ENCODE data around the gene JADE2. TPM values are rescaled to one million over a fixed set of nuclear protein-coding genes. Genes with fewer than 3 reads are reported as not detected.

JADE2 gene
- polyA plus RNA-seq, 2 of the 4 experiments (the other 2 are of a cell fraction) = 24.0 to 27.1 TPM

- WGBS (ENCODE audit: missing lambda C conversion rate) = 92% methylated on average over 12 of the region's 12 CpGs
- TF ChIP-seq E2F6 (IDR thresholded peaks at IDR 0.05; ENCODE audit: borderline replicate concordance, low read depth) = no peak
- peaks cover 74% of the 10 kb centered on the region for H3K4me1 ChIP-seq
- ChIA-PET POLR2A (interaction anchor here (2.5 kb wide), 1 partner anchor 39 kb away, joined by 41 read pairs; no protein-coding TSS in a partner anchor), CTCF (interaction anchor here (0.6 to 4.2 kb wide), 4 partner anchors 30 to 93 kb away, joined by 3 to 24 read pairs (median 3); partner anchors contain the start of gene CDKN2AIPNL)
- no peaks in the 10 kb centered on the region for H3K9me3 ChIP-seq
- FAIRE-seq (no peak), DNase-seq (ENCODE audit: low read depth in 1 of 2, low spot score in 1 of 2) (no peak), ATAC-seq (no peak)
- H3K4me3 ChIP-seq = no peak overlapping the region
- H3K4me2 ChIP-seq = peak overlapping the region; percentile 83; the same call in 1 of the 3 replicates
- peak overlapping the region; percentile 93 to 94 for H3K27ac ChIP-seq
Measured at GRCh38 chr5:134504629-134505300, 20.7 kb upstream of the JADE2 start.

DNA sequence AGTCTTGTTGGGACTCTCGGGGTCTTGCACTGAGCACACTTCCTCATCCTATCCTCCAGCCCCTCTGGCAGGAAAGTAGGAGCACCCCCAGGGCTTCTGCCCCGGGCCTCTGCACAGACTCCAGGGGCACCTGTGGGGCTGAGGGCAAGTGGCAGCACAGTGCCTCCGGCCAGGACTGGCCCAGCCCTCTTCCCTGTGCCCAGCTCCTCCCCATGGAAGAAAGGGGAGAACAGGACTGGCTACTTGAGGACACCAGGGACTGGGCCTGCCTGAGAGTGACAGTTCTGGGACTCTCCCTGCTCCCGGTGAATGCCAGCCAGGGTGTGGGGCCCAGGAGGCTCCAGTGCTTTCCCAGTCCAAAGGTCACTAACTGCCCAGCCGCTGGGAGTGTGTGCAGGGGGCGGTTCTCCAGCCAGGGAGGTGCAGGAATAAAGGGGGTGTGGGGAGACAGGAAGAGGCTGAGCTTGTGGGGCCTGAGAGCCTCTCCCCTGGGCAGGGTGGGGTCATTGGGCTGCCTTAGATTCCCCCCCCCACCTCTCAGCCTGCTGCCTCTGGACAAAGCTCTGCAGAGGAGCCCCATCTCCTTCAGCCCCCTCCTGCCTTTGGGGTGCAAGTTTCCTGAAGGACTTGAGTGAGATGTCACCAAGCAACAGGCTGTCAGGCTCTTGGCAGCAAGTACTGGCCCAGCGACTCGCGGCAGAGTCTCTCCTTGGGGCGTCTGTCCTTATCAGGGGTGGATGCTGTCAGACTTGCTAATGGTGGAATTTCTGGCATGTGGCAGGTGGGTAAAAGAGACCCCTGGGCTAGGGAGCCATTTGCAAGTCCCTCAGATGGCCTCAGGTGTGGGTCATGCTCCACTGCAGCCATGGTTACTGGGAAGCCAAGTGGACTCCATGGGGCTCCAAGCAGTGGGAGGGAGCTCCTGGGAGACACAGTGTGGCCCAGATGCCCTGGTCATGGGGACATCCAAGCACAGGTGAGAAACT, 19.1 kb upstream of the JADE2 start:
- ChIA-PET CTCF (interaction anchor here (0.6 to 2.1 kb wide), 18 partner anchors 10 to 526 kb away, joined by 3 to 10 read pairs (median 4); partner anchors contain the start of gene CDKN2AIPNL), POLR2A (interaction anchor here (0.5 to 3.2 kb wide), 6 partner anchors 19 to 134 kb away, joined by 3 to 53 read pairs (median 10); partner anchors contain the start of genes CDKN2AIPNL and JADE2)
- 0% methylated on average over 3 of the region's 10 CpGs for WGBS (ENCODE audit: missing lambda C conversion rate)
- peak overlapping the region; percentile 83 for H3K4me2 ChIP-seq
- ATAC-seq = peak; percentile 87 to 94
- peak; percentile 92 to 98 for DNase-seq (ENCODE audit: low read depth in 1 of 2, low spot score in 1 of 2)
- TF ChIP-seq E2F6 (IDR thresholded peaks at IDR 0.05; ENCODE audit: borderline replicate concordance, low read depth) = no peak
- peak in 1 of 2 experiments; percentile 68; a peak in 2 of 5 replicates for TF ChIP-seq JUN (IDR thresholded peaks at IDR 0.05)
- peak; percentile 23 to 43; a peak in 2 of 5 replicates for TF ChIP-seq RAD21 (conservative IDR thresholded peaks at IDR 0.05 in 1 of 2, IDR thresholded peaks at IDR 0.05 in 1 of 2)
- TF ChIP-seq MAFK (IDR thresholded peaks at IDR 0.05; ENCODE audit: partially characterized antibody) = no peak
- TF ChIP-seq, protein P1, sequence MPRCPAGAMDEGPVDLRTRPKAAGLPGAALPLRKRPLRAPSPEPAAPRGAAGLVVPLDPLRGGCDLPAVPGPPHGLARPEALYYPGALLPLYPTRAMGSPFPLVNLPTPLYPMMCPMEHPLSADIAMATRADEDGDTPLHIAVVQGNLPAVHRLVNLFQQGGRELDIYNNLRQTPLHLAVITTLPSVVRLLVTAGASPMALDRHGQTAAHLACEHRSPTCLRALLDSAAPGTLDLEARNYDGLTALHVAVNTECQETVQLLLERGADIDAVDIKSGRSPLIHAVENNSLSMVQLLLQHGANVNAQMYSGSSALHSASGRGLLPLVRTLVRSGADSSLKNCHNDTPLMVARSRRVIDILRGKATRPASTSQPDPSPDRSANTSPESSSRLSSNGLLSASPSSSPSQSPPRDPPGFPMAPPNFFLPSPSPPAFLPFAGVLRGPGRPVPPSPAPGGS (IDR thresholded peaks at IDR 0.05) = peak; percentile 48; the same call in 1 of the 3 replicates
- TF ChIP-seq ESRRA (IDR thresholded peaks at IDR 0.05; ENCODE audit: borderline replicate concordance, low read length) = peak; percentile 77; the same call in 1 of the 2 replicates
- TF ChIP-seq MAX (IDR thresholded peaks at IDR 0.05) = peak; percentile 84
- TF ChIP-seq, protein P2, sequence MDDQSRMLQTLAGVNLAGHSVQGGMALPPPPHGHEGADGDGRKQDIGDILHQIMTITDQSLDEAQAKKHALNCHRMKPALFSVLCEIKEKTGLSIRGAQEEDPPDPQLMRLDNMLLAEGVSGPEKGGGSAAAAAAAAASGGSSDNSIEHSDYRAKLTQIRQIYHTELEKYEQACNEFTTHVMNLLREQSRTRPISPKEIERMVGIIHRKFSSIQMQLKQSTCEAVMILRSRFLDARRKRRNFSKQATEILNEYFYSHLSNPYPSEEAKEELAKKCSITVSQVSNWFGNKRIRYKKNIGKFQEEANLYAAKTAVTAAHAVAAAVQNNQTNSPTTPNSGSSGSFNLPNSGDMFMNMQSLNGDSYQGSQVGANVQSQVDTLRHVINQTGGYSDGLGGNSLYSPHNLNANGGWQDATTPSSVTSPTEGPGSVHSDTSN (IDR thresholded peaks at IDR 0.05) = peak; percentile 37; the same call in 1 of the 2 replicates
- peak; percentile 77 for TF ChIP-seq POLR2A (IDR thresholded peaks at IDR 0.05; ENCODE audit: low read length)
- TF ChIP-seq KDM1A (IDR thresholded peaks at IDR 0.05; ENCODE audit: low read depth) = no peak
- no peak for TF ChIP-seq KDM5A (IDR thresholded peaks at IDR 0.05)
- peak; percentile 24; the same call in 1 of the 3 replicates for TF ChIP-seq SMC3 (IDR thresholded peaks at IDR 0.05)
- H3K27ac ChIP-seq = peak overlapping the region; percentile 93 to 94
- peak; percentile 82 for FAIRE-seq
- H3K4me1 ChIP-seq = peaks cover 90% of the 10 kb centered on the region
- H3K4me3 ChIP-seq = peak overlapping the region; percentile 49
- no peaks in the 10 kb centered on the region for H3K9me3 ChIP-seq

GRCh38 chr5:134507452-134507851, 18.0 kb upstream of the JADE2 start:
- POLR2A ChIA-PET = interaction anchor here (2.2 to 3.2 kb wide), 3 partner anchors 18 to 96 kb away, joined by 11 to 53 read pairs (median 38); partner anchors contain the start of genes CDKN2AIPNL and JADE2
- ATAC-seq = no peak
- no peak for FAIRE-seq
- peak overlapping the region; percentile 83 for H3K4me2 ChIP-seq
- 47% methylated on average over 6 of the region's 6 CpGs for WGBS (ENCODE audit: missing lambda C conversion rate)
- TF ChIP-seq REST (IDR thresholded peaks at IDR 0.05) (no peak), HEYL (CRISPR knock-in tag; IDR thresholded peaks at IDR 0.05) (no peak), HES2 (IDR thresholded peaks at IDR 0.05) (no peak), CHD2 (IDR thresholded peaks at IDR 0.05; ENCODE audit: low read length, partially characterized antibody) (no peak), MAZ (IDR thresholded peaks at IDR 0.05; ENCODE audit: borderline replicate concordance, low read depth, low read length) (no peak), RAD21 (conservative IDR thresholded peaks at IDR 0.05 in 1 of 2, IDR thresholded peaks at IDR 0.05 in 1 of 2) (no peak), FOSL2 (IDR thresholded peaks at IDR 0.05) (no peak), FOSL2 (CRISPR knock-in tag; IDR thresholded peaks at IDR 0.05) (no peak)
- CTCF ChIA-PET = interaction anchor here (0.7 to 2.1 kb wide), 8 partner anchors 9 to 96 kb away, joined by 3 to 10 read pairs (median 5); partner anchors contain the start of gene CDKN2AIPNL
- peak overlapping the region; percentile 49 for H3K4me3 ChIP-seq
- no peak for DNase-seq (ENCODE audit: low read depth in 1 of 2, low spot score in 1 of 2)
- peaks cover 91% of the 10 kb centered on the region for H3K4me1 ChIP-seq
- H3K27ac ChIP-seq = peak overlapping the region; percentile 93 to 94
- H3K9me3 ChIP-seq = no peaks in the 10 kb centered on the region

Data from A549 (cell line).